Keratinocyte (primary cell): Measurements from ENCODE around the gene FABP7. TPM values are rescaled to one million over a fixed set of nuclear protein-coding genes. Genes with fewer than 3 reads are reported as not detected.

Source experiments
- DNase-seq: peaks from one replicate; pipeline ENCODE4 v3.0.0-alpha.2; 2011; ENCODE audit warnings: low read depth, missing footprints, low spot score
- FAIRE-seq: peaks from 2 replicates; lab custom pipeline; 2011; peaks lifted over from hg19 to GRCh38; lab: Jason Lieb, UNC
- H2AFZ ChIP-seq: 2 replicates; pipeline ENCODE4 v1.6.0; 2012; ENCODE audit warnings: low read length, control low read depth, inconsistent platforms; ENCODE audit not compliant: control insufficient read depth
- H3K27ac ChIP-seq: 2 replicates; pipeline ENCODE4 v1.5.1; 2011; ENCODE audit warnings: low read length; ENCODE audit not compliant: control insufficient read depth, insufficient read depth
- H3K27me3 ChIP-seq: 3 replicates; pipeline ENCODE4 v1.6.0; 2011; ENCODE audit warnings: low read length; ENCODE audit not compliant: control insufficient read depth, insufficient read depth; ENCODE audit errors: extremely low read depth
- H3K36me3 ChIP-seq, 2 experiments: 2 replicates in 1 of 2; 3 replicates in 1 of 2; pipeline ENCODE4 v1.5.1; 2011; ENCODE audit warnings: low read length in 2 of 2, mild to moderate bottlenecking in 1 of 2; ENCODE audit not compliant: control insufficient read depth in 2 of 2, insufficient read depth in 2 of 2; ENCODE audit errors: extremely low read depth in 1 of 2
- H3K4me1 ChIP-seq: 3 replicates; pipeline ENCODE4 v1.5.1; 2011; ENCODE audit warnings: low read length; ENCODE audit not compliant: control insufficient read depth, insufficient read depth; ENCODE audit errors: extremely low read depth
- H3K4me2 ChIP-seq: 3 replicates; pipeline ENCODE4 v1.6.0; 2011; ENCODE audit warnings: low read depth, low read length; ENCODE audit not compliant: control insufficient read depth, insufficient read depth; ENCODE audit errors: extremely low read depth
- H3K4me3 ChIP-seq, 3 experiments: fragments of 200-600 bp in 1 of 3; sonication (generic) in 1 of 3; 2 replicates in 2 of 3; 3 replicates in 1 of 3; pipeline ENCODE4 v1.5.1; 2011 to 2016; ENCODE audit warnings: low read length in 3 of 3, mild to moderate bottlenecking in 3 of 3, control low read depth in 2 of 3, inconsistent platforms in 1 of 3, low read depth in 1 of 3, mixed read lengths in 1 of 3, mixed run types in 1 of 3, moderate library complexity in 1 of 3; ENCODE audit not compliant: control insufficient read depth in 2 of 3, insufficient read depth in 2 of 3; ENCODE audit errors: extremely low read depth in 1 of 3
- H3K79me2 ChIP-seq: 2 replicates; pipeline ENCODE4 v1.6.0; 2012; ENCODE audit warnings: low read length; ENCODE audit not compliant: control insufficient read depth, insufficient read depth
- H3K9ac ChIP-seq: 3 replicates; pipeline ENCODE4 v1.6.0; 2011; ENCODE audit warnings: low read length; ENCODE audit not compliant: control insufficient read depth, insufficient read depth; ENCODE audit errors: extremely low read depth
- H3K9me1 ChIP-seq: 3 replicates; pipeline ENCODE4 v1.6.0; 2011; ENCODE audit warnings: low read length; ENCODE audit not compliant: control insufficient read depth, insufficient read depth; ENCODE audit errors: extremely low read depth
- H3K9me3 ChIP-seq: 2 replicates; pipeline ENCODE4 v1.5.1; 2012; ENCODE audit warnings: low read depth, low read length; ENCODE audit not compliant: control insufficient read depth
- H4K20me1 ChIP-seq: 3 replicates; pipeline ENCODE4 v1.6.0; 2011; ENCODE audit warnings: low read length; ENCODE audit not compliant: control insufficient read depth, insufficient read depth; ENCODE audit errors: extremely low read depth
- CTCF ChIP-seq, 3 experiments: IDR thresholded peaks in 1 of 3; conservative IDR thresholded peaks in 1 of 3; optimal IDR thresholded peaks in 1 of 3; 2 replicates in 2 of 3; 3 replicates in 1 of 3; pipeline versions ENCODE3 to v1.5.1; 2011; ENCODE audit warnings: low read length in 3 of 3, mild to moderate bottlenecking in 3 of 3, moderate library complexity in 2 of 3, control low read depth in 1 of 3, inconsistent platforms in 1 of 3; ENCODE audit not compliant: insufficient read depth in 2 of 3; ENCODE audit errors: extremely low read depth in 1 of 3
- EZH2 ChIP-seq: IDR thresholded peaks from one replicate; pipeline ENCODE4 v1.6.1; 2012; ENCODE audit warnings: inconsistent platforms, mild to moderate bottlenecking, low read length, moderate library complexity
- dilution Hi-C: fragments of 300-500 bp; cut with MboI; formaldehyde crosslinking; loops from one replicate; pipeline ENCODE4 v1.7.0; 2020; ENCODE audit warnings: low sequenced_read_pairs; ENCODE audit not compliant: extremely low pct_ligation_motif_present
- polyA plus RNA-seq, 5 experiments: library from polyadenylated mRNA; depleted of rRNA in 3 of 5; stranded (reverse) in 3 of 5; stranded (forward) in 1 of 5; unstranded in 1 of 5; fragments of >200 nt; gene quantifications; 1 replicate in 1 of 5; 2 replicates in 3 of 5; 3 replicates in 1 of 5; pipeline versions ENCODE4 v1.2.1 to v1.2.3, GENCODE V29; 2011 to 2012; ENCODE audit warnings: missing spikeins in 2 of 5, low read depth in 1 of 5, low replicate concordance in 1 of 5

The FABP7 gene
- polyA plus RNA-seq, 1 donor (not counting 4 experiments of a cell fraction or from before 2014, with no cell fraction given): not detected

DNA sequence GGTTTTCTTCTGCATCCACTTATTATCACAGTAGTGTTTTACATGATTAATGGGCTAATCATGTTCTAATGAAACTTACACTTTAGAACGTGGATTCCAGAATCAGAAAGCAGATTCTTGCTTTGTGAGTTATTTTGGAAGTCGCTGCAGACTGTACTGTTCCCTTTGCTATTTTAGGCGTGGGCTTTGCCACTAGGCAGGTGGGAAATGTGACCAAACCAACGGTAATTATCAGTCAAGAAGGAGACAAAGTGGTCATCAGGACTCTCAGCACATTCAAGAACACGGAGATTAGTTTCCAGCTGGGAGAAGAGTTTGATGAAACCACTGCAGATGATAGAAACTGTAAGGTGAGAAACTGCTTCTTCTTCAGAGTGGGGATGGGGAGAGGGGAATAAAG lies 598 bp downstream of the FABP7 start:
- no peak overlapping the region for H3K4me3 ChIP-seq

GRCh38 chr6:122781716-122782115 lies 2.2 kb downstream of the FABP7 start:
- H3K9me1 ChIP-seq: no peaks in the 10 kb centered on the region
- no peak for FAIRE-seq

More for the DNA sequence above, 598 bp downstream of the FABP7 start:
- Histone ChIP-seq H2AFZ (no peak overlapping the region), H3K9ac (no peak overlapping the region), H3K4me1 (no peaks in the 10 kb centered on the region), H3K4me2 (no peak overlapping the region), H3K36me3 (no peaks in the 10 kb centered on the region), H4K20me1 (no peaks in the 10 kb centered on the region), H3K9me1 (no peaks in the 10 kb centered on the region), H3K27ac (no peak overlapping the region), H3K9me3 (no peaks in the 10 kb centered on the region), H3K27me3 (no peaks in the 10 kb centered on the region), H3K79me2 (no peaks in the 10 kb centered on the region)
- TF ChIP-seq EZH2 (no peak), CTCF (optimal IDR thresholded peaks at IDR 0.05 in 1 of 3, IDR thresholded peaks at IDR 0.05 in 1 of 3, conservative IDR thresholded peaks at IDR 0.05 in 1 of 3; ENCODE audit: extremely low read depth in 1 of 3, insufficient read depth in 2 of 3, low read length in 3 of 3) (no peak)
- dilution Hi-C loops: no loop called here
- DNase-seq (no peak), FAIRE-seq (no peak)

More at GRCh38 chr6:122781716-122782115, 2.2 kb downstream of the FABP7 start:
- Histone ChIP-seq H3K4me1 (no peaks in the 10 kb centered on the region), H3K79me2 (no peaks in the 10 kb centered on the region), H3K27ac (no peak overlapping the region), H3K27me3 (no peaks in the 10 kb centered on the region), H3K4me3 (no peak overlapping the region), H3K36me3 (no peaks in the 10 kb centered on the region), H3K4me2 (no peak overlapping the region), H3K9me3 (no peaks in the 10 kb centered on the region), H3K9ac (no peak overlapping the region), H4K20me1 (no peaks in the 10 kb centered on the region), H2AFZ (no peak overlapping the region)
- DNase-seq: no peak
- dilution Hi-C loops: no loop called here
- TF ChIP-seq EZH2 (no peak), CTCF (optimal IDR thresholded peaks at IDR 0.05 in 1 of 3, IDR thresholded peaks at IDR 0.05 in 1 of 3, conservative IDR thresholded peaks at IDR 0.05 in 1 of 3; ENCODE audit: extremely low read depth in 1 of 3, insufficient read depth in 2 of 3, low read length in 3 of 3) (no peak)
